Activated B cell treated with CpG ODN at 0.5 μM for 24 hours (primary cell): ENCODE measurements around the gene SPON1. TPM values are rescaled to one million over a fixed set of nuclear protein-coding genes. Genes with fewer than 3 reads are reported as not detected.

Experiments used
- ATAC-seq: fragments of 200-7000 bp; cut with Tn5 transposase; one replicate; pipeline ENCODE4 v1.10.0; 2021; ENCODE audit warnings: low read depth, mild to moderate bottlenecking, moderate library complexity
- CTCF ChIA-PET: fragments of 350-600 bp; sonication (Branson Sonifier 250); formaldehyde crosslinking; loops from one replicate; lab custom pipeline; 2021; ENCODE audit warnings: antibody characterized with exemption; lab: Charles Lee
- POLR2A ChIA-PET: fragments of 350-600 bp; sonication (Branson Sonifier 250); formaldehyde crosslinking; loops from one replicate; lab custom pipeline; 2021; ENCODE audit warnings: antibody characterized with exemption; lab: Charles Lee
- DNase-seq: peaks from one replicate; pipeline ENCODE4 v3.0.0; 2022
- H3K27ac Mint-ChIP-seq: one replicate; pipeline ENCODE4 v1.8.0; 2020; ENCODE audit warnings: mixed read lengths
- H3K27me3 Mint-ChIP-seq: one replicate; pipeline ENCODE4 v1.8.0; 2021; ENCODE audit warnings: mixed read lengths
- H3K36me3 Mint-ChIP-seq: one replicate; pipeline ENCODE4 v1.8.0; 2021; ENCODE audit warnings: low read depth, mixed read lengths
- H3K4me1 Mint-ChIP-seq: one replicate; pipeline ENCODE4 v1.8.0; 2021; ENCODE audit warnings: mixed read lengths
- H3K4me3 Mint-ChIP-seq: one replicate; pipeline ENCODE4 v1.8.0; 2020; ENCODE audit warnings: mild to moderate bottlenecking, mixed read lengths
- H3K9me3 Mint-ChIP-seq: one replicate; pipeline ENCODE4 v1.8.0; 2020; ENCODE audit warnings: mixed read lengths
- CTCF ChIP-seq: fragments of 200-600 bp; IDR thresholded peaks from one replicate; pipeline ENCODE4 v1.8.0; 2022; ENCODE audit warnings: antibody characterized with exemption, mild to moderate bottlenecking
- intact Hi-C: fragments of 100-400 bp; cut with micrococcal nuclease; formaldehyde crosslinking; loops from one replicate; pipeline ENCODE4 v1.15.1; 2024
- total RNA-seq: library from RNA; stranded (reverse); gene quantifications from 2 replicates; pipeline ENCODE4 v1.2.3, GENCODE V29; 2022

The SPON1 gene
- total RNA-seq, 1 donor from 2014 or later = not detected

- no peaks in the 10 kb centered on the region for H3K36me3 Mint-ChIP-seq
- POLR2A ChIA-PET = no interaction called here
- peaks cover 2% of the 10 kb centered on the region for H3K4me1 Mint-ChIP-seq
- DNase-seq (no peak), ATAC-seq (no peak)
- intact Hi-C loops = no loop called here
- peaks cover 5% of the 10 kb centered on the region for H3K9me3 Mint-ChIP-seq
- CTCF ChIA-PET = no interaction called here
- H3K27ac Mint-ChIP-seq = no peak overlapping the region
- peaks cover 11% of the 10 kb centered on the region for H3K27me3 Mint-ChIP-seq
- TF ChIP-seq CTCF = no peak
- no peak overlapping the region for H3K4me3 Mint-ChIP-seq
These were observed 266.9 kb downstream of the SPON1 start for GRCh38 chr11:14229472-14229871.

GRCh38 chr11:14230407-14230806 is 267.9 kb downstream of the SPON1 start:
- no peak overlapping the region for H3K27ac Mint-ChIP-seq
- H3K9me3 Mint-ChIP-seq = peaks cover 5% of the 10 kb centered on the region
- no peak for DNase-seq
- intact Hi-C loops = no loop called here
- no peak overlapping the region for H3K4me3 Mint-ChIP-seq
- CTCF ChIA-PET = no interaction called here
- no peak for TF ChIP-seq CTCF
- ATAC-seq = no peak
- H3K4me1 Mint-ChIP-seq = peaks cover 2% of the 10 kb centered on the region
- no peaks in the 10 kb centered on the region for H3K36me3 Mint-ChIP-seq
- peaks cover 11% of the 10 kb centered on the region for H3K27me3 Mint-ChIP-seq
- POLR2A ChIA-PET = no interaction called here

- TF ChIP-seq CTCF = no peak
- Mint-ChIP-seq H3K27me3 (peaks cover 11% of the 10 kb centered on the region), H3K4me3 (no peak overlapping the region), H3K27ac (no peak overlapping the region), H3K36me3 (no peaks in the 10 kb centered on the region), H3K4me1 (peaks cover 24% of the 10 kb centered on the region), H3K9me3 (no peaks in the 10 kb centered on the region)
- CTCF ChIA-PET = interaction anchor here (0.6 kb wide), 1 partner anchor 275 kb away, joined by 5 read pairs; no protein-coding TSS in a partner anchor
- POLR2A ChIA-PET = no interaction called here
- DNase-seq (no peak), ATAC-seq (no peak)
- intact Hi-C loops = no loop called here
These were observed 270.1 kb downstream of the SPON1 start for GRCh38 chr11:14232652-14233051.

- POLR2A ChIA-PET = no interaction called here
- ATAC-seq (no peak), DNase-seq (no peak)
- CTCF ChIA-PET = no interaction called here
- H3K27ac Mint-ChIP-seq = no peak overlapping the region
- H3K27me3 Mint-ChIP-seq = peaks cover 11% of the 10 kb centered on the region
- H3K4me3 Mint-ChIP-seq = no peak overlapping the region
- intact Hi-C loops = no loop called here
- no peaks in the 10 kb centered on the region for H3K9me3 Mint-ChIP-seq
- peaks cover 39% of the 10 kb centered on the region for H3K4me1 Mint-ChIP-seq
- H3K36me3 Mint-ChIP-seq = no peaks in the 10 kb centered on the region
- no peak for TF ChIP-seq CTCF
These were observed 271.9 kb downstream of the SPON1 start for GRCh38 chr11:14234446-14234845.

GRCh38 chr11:14235701-14236100 is 273.2 kb downstream of the SPON1 start:
- ChIA-PET CTCF (no interaction called here), POLR2A (no interaction called here)
- Mint-ChIP-seq H3K27me3 (peaks cover 9% of the 10 kb centered on the region), H3K27ac (peak overlapping the region; percentile 60), H3K9me3 (no peaks in the 10 kb centered on the region), H3K36me3 (no peaks in the 10 kb centered on the region), H3K4me1 (peaks cover 39% of the 10 kb centered on the region), H3K4me3 (no peak overlapping the region)
- no peak for TF ChIP-seq CTCF
- no peak for DNase-seq
- intact Hi-C loops = loop anchor here (2.0 to 5.0 kb wide), 3 partner anchors 157 to 958 kb away; partner anchors contain the start of gene BMAL1
- no peak for ATAC-seq
